GM12875 (cell line): ENCODE data around the gene TMEM178B.

Source experiments
- H3K4me3 ChIP-seq: one replicate; pipeline ENCODE4 v1.5.1; 2011; ENCODE audit warnings: low read depth, low read length, control low read depth
- TF ChIP-seq, protein P1 (sequence below): IDR thresholded peaks from 2 replicates; pipeline ENCODE4 v1.5.1; 2011; ENCODE audit warnings: low read depth, mild to moderate bottlenecking, control low read depth, inconsistent platforms, low read length, moderate library complexity, borderline replicate concordance; ENCODE audit not compliant: insufficient read depth

TMEM178B gene

DNA sequence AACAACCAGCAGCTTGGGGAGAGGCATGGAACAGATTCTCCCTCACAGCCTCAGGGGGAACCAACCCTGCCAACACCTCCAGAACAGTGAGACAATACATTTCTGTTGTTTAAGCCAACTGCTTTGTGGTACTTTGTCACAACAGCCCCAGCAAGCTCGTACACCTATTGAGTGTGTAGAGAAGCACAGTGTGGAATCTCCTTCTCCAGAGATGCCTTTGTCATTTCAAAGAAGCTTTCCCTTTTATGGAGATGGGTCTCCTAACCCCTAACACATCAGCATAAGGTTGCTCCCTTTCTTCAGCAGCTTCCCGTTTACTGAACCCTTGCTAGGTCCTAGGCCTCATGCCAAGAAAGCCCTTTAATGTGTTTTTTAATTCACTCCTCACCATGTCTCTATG is 416.6 kb downstream of the TMEM178B start:
- TF ChIP-seq, protein P1, sequence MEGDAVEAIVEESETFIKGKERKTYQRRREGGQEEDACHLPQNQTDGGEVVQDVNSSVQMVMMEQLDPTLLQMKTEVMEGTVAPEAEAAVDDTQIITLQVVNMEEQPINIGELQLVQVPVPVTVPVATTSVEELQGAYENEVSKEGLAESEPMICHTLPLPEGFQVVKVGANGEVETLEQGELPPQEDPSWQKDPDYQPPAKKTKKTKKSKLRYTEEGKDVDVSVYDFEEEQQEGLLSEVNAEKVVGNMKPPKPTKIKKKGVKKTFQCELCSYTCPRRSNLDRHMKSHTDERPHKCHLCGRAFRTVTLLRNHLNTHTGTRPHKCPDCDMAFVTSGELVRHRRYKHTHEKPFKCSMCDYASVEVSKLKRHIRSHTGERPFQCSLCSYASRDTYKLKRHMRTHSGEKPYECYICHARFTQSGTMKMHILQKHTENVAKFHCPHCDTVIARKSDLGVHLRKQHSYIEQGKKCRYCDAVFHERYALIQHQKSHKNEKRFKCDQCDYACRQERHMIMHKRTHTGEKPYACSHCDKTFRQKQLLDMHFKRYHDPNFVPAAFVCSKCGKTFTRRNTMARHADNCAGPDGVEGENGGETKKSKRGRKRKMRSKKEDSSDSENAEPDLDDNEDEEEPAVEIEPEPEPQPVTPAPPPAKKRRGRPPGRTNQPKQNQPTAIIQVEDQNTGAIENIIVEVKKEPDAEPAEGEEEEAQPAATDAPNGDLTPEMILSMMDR: no peak
- H3K4me3 ChIP-seq: no peak overlapping the region

DNA sequence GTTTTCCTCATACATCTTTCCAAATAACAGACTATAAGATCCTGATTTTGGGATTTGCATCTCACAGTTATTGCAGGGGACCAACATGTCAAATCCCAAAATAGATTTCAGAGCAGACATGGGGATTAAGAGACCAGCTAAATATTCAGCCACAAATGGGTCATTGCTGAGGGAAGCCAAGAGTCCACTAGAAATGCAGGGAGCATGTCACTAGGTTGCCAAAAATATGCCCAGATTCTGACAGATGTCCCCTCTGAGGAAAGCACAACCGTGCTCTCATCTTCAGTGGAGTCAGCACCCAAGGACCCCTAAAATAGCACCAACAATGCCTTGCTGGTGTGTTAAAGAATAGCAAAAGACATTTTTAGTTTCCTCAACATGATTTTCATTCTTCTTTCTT is 421.2 kb downstream of the TMEM178B start:
- TF ChIP-seq, protein P1: no peak
- no peak overlapping the region for H3K4me3 ChIP-seq

DNA sequence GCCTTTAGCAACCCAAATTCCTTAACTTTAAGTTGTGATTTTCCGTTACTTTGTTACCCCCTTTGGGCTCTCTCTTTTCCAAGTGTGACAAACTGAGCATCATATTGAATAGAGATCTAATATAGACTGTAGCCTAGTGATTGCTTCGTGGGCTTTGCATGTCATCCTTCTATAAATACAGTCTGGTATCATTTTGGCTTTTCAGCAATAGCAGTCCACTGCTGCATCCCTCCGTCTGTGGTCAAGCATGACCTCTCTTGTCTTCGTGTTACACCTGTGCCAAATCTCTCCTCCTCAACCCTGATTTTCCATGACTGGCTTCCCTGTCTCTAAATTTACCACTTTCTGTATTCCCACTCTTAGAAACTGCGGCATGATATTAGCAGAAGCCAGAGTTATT is 423.5 kb downstream of the TMEM178B start:
- H3K4me3 ChIP-seq: no peak overlapping the region
- TF ChIP-seq, protein P1: no peak

DNA sequence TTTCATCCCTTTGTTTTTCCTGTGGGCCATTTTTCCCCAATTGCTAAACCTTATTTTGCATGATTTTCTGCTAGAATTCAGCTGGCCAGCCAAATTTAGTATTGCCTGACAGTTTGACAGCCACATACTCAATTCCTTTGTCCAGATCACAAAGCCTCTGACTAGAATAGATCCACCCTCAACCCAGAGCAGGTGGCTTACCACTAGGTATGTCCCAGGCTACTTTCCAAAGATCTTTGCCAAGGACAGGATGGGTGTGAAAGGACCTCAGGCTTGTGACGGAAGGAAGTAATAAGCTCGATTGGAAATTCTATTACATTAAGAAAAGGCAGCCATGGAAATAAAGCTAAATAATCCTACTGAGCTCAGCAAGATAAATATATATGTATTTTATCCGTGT is 426.7 kb downstream of the TMEM178B start:
- H3K4me3 ChIP-seq: no peak overlapping the region
- TF ChIP-seq, protein P1: no peak

DNA sequence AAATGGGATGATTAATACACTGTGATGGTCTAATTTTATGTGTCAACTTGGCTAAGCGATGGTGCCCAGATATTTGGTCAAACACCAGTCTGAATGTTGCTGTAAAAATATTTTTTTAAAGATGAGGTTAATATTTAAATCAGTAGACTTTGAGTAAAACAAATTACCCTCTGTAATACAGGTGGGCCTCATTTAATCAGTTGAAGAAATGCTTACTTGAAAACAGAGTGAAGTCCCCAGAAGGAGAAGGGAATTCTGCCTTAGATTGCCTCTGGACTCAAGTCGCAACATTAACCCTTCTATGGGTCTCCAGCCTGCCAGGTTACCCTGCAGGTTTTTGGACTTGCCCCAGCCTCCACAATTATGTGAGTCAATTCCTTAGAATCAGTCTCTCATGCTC is 427.6 kb downstream of the TMEM178B start:
- H3K4me3 ChIP-seq: no peak overlapping the region

DNA sequence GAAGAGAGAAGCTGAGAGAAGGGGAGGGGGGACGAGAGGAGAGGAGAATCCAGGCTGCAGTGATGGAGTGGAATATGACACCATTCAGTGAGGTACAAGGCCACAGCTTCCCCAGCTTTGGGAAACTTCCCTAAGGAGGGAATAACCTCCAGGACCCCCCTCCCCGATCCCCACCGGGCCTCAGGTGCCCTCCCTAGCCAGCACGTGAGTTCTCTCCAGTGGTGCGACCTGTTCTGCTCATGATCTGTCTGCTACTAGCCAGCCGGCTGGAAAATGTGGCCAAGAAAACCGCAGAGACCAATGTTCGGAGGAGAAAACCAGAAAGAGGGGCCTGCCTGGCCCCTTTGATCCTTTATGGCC is 437.4 kb downstream of the TMEM178B start:
- H3K4me3 ChIP-seq: no peak overlapping the region
- TF ChIP-seq, protein P1: no peak

More for the DNA sequence above, 427.6 kb downstream of the TMEM178B start:
- TF ChIP-seq, protein P1: no peak

DNA sequence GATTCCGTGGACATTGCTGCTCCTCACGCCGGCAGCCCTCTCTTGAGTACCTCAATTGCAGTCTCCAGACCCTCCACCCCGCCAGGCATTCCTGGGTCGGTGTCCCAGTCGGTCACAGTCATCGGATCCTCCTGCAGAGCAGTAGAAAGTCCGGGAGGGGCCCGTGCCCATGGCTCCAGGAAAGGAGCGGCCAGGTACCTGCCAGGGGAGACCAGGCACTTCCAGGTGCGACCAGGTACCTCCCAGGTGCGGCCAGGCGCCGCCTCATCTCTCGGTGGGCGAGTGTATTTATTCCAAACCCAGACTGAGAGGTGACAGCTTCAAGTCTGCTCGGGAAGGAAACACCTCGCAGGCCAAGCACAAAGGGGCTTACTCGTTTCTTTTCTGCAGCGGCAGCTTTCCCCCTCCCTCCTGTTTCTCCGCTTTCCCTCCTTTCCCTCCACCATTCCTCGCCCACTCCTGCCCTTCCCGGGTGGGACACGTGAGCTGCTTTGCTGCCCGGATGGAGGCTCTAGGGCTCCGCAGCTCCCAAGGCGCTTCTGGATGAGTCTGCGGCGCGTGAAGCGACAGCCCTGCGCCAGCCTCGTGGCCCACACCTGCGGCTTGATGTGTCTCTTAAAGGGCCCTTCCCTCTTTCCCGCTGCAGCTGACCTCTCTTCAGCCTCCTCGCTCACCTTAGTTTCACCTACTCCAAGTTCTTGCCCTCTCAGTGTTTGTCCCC is 438.0 kb downstream of the TMEM178B start:
- TF ChIP-seq, protein P1: no peak
- no peak overlapping the region for H3K4me3 ChIP-seq
